HUES6 (cell line): ENCODE measurements around the gene SLC39A11.

ENCODE experiments used
- H3K27ac ChIP-seq: 2 replicates; pipeline ENCODE4 v1.7.0; 2013; ENCODE audit warnings: low read depth, mild to moderate bottlenecking, low read length, inconsistent platforms
- H3K27me3 ChIP-seq: 2 replicates; pipeline ENCODE4 v1.6.1; 2013; ENCODE audit warnings: low read length; ENCODE audit not compliant: control insufficient read depth, insufficient read depth
- H3K36me3 ChIP-seq: 2 replicates; pipeline ENCODE4 v1.6.1; 2013; ENCODE audit warnings: low read length; ENCODE audit not compliant: control insufficient read depth, insufficient read depth
- H3K4me1 ChIP-seq: 2 replicates; pipeline ENCODE4 v1.6.1; 2013; ENCODE audit warnings: low read length; ENCODE audit not compliant: control insufficient read depth, insufficient read depth
- H3K4me3 ChIP-seq: 2 replicates; pipeline ENCODE4 v1.5.1; 2013; ENCODE audit warnings: low read depth, low read length
- H3K9ac ChIP-seq: one replicate; pipeline ENCODE4 v1.6.1; 2013; ENCODE audit warnings: mild to moderate bottlenecking, low read length
- H3K9me3 ChIP-seq: 2 replicates; pipeline ENCODE4 v1.6.1; 2013; ENCODE audit warnings: low read depth, low read length; ENCODE audit not compliant: control insufficient read depth, insufficient read depth

SLC39A11 gene

DNA sequence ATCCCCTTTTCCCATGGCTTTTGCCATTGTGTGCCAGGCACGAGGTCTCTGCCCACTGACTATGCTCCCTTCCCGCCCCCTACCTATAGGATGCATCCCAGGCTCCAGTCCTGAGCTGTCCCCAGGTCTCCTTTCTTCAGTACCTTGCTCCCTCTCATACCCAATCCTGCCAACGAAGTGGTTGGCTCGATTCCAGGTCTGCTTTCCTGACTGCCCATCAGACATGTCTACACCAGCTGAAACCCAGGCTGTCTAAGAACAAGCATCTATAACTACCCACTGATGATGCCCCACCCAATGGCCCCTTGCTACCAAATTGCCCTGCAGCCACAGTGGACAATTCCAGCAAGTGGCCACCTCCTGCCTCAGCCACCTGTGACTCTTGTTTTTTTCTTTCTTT is 492.6 kb downstream of the SLC39A11 start:
- Histone ChIP-seq H3K27me3 (peaks cover 4% of the 10 kb centered on the region; the same call in 1 of the 2 replicates), H3K4me3 (no peak overlapping the region), H3K9me3 (no peaks in the 10 kb centered on the region), H3K27ac (no peak overlapping the region), H3K9ac (no peak overlapping the region), H3K36me3 (no peaks in the 10 kb centered on the region), H3K4me1 (peaks cover 13% of the 10 kb centered on the region)

DNA sequence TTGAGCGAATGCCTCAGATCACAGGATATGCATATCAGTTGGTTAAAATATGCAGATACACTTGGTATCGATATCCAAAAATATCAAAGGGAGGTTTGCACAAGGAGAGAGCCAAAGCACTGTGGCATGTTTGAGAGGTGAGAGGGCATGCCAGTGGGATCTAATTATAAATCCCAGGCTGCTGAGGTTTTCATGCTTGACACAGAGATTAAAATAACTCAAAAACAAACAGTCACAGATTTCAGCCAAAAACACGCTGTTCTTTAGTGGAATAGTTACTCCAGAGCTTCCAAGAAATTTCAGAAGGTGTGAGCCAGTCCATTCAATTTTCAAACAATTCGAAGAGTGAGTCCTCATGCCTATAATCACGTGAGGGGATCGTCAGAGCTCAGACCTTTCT is 493.8 kb downstream of the SLC39A11 start:
- Histone ChIP-seq H3K27ac (no peak overlapping the region), H3K4me1 (peaks cover 13% of the 10 kb centered on the region), H3K36me3 (no peaks in the 10 kb centered on the region), H3K4me3 (no peak overlapping the region), H3K9ac (no peak overlapping the region), H3K9me3 (no peaks in the 10 kb centered on the region), H3K27me3 (peaks cover 4% of the 10 kb centered on the region; the same call in 1 of the 2 replicates)

- Histone ChIP-seq H3K4me3 (no peak overlapping the region), H3K27ac (no peak overlapping the region), H3K9ac (no peak overlapping the region), H3K4me1 (peaks cover 2% of the 10 kb centered on the region), H3K27me3 (peaks cover 5% of the 10 kb centered on the region; the same call in 1 of the 2 replicates), H3K9me3 (no peaks in the 10 kb centered on the region), H3K36me3 (no peaks in the 10 kb centered on the region)
Measured at GRCh38 chr17:72597354-72598087, 495.0 kb downstream of the SLC39A11 start.
